ENCODE measurements around the gene STX10. TPM values are rescaled to one million over a fixed set of nuclear protein-coding genes. Genes with fewer than 3 reads are reported as not detected.

The STX10 gene
- total and polyA plus RNA-seq, 9 of the 15 experiments (the other 6 are each of a cell fraction or from before 2014, with no cell fraction given) = 0.51 to 66.3 (median 31.0) TPM

DNA sequence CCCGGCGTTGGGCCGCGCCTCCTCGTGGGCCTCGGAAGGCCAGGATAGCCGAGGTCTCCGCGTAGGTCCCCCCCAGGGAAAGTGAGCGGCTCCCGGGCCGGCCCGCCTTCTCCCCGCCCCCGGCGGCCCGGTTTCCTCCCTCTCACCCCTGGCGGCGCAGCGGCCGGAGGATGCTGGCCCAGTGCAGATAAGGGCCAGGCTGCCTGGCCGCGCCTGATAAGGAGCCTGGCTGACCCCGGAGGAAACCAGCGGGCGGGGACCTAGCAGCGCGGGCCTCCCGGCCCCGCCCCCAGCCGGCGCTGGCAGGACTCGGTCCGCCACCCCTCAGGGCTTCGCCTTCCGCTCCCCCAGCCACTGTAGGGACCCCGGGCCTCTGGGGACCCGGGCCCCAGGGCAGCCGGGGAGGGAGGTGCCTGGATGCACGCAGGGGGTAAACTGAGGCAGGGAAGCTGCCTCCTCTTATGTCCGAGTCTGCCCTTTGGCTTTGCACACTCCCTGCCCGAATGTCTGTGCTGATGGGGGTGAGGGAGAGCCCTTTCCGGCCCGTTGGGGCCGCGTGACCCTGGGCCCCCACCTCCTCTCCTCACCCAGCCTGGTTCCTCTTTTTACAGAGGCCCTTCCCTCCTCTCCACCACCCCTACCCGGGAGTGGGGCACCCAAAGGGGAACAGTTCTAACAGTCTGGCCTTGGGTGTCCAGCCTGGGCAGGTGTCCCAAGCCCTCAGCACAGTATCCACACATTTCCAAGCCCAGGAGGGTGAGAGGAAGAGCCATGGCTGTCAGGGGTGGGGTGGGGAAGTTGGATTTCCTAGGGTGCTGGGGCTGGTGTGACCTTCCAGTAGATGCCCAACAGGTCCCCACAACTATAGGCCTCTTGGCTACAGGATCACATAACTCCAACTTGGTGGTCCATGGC, 47.3 kb downstream of the STX10 start, which contains the start of gene LYL1 (continued):
- TF ChIP-seq IFI16 (CRISPR knock-in tag; IDR thresholded peaks at IDR 0.05) (0 out of 2 replicates have a peak, but pooled peaks have one; percentile 12), XRCC4 (IDR thresholded peaks at IDR 0.05; ENCODE audit: extremely low read depth, insufficient read depth, insufficient read length) (no peak), ZNF143 (CRISPR knock-in tag; IDR thresholded peaks at IDR 0.05) (no peak), NFRKB (IDR thresholded peaks at IDR 0.05; ENCODE audit: low read depth) (peak; percentile 85), SFPQ (IDR thresholded peaks at IDR 0.05; ENCODE audit: low read depth, low read length) (no peak), ZMIZ1 (IDR thresholded peaks at IDR 0.05; ENCODE audit: low read depth in 2 of 2, low read length in 2 of 2) (peak in 1 of 2 experiments; percentile 98; a peak in 2 of 4 replicates), ZNF280B (CRISPR knock-in tag; IDR thresholded peaks at IDR 0.05) (no peak), PML (IDR thresholded peaks at IDR 0.05; ENCODE audit: low read length) (peak; percentile 98), ZNF518B (CRISPR knock-in tag; IDR thresholded peaks at IDR 0.05) (no peak), ZZZ3 (IDR thresholded peaks at IDR 0.05) (no peak), NR2C1 (IDR thresholded peaks at IDR 0.05) (peak; percentile 69), NR2C1 (tag; IDR thresholded peaks at IDR 0.05) (peak; percentile 57), HNRNPH1 (optimal IDR thresholded peaks at IDR 0.05; ENCODE audit: low read depth, low read length) (no peak)
- TF ChIP-seq, protein P1, sequence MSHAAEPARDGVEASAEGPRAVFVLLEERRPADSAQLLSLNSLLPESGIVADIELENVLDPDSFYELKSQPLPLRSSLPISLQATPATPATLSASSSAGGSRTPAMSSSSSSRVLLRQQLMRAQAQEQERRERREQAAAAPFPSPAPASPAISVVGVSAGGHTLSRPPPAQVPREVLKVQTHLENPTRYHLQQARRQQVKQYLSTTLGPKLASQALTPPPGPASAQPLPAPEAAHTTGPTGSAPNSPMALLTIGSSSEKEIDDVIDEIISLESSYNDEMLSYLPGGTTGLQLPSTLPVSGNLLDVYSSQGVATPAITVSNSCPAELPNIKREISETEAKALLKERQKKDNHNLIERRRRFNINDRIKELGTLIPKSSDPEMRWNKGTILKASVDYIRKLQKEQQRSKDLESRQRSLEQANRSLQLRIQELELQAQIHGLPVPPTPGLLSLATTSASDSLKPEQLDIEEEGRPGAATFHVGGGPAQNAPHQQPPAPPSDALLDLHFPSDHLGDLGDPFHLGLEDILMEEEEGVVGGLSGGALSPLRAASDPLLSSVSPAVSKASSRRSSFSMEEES (CRISPR knock-in tag; IDR thresholded peaks at IDR 0.05) = peak; percentile 67

Measured in K562 (cell line).